ENCODE results near the gene RNF223. TPM values are rescaled to one million over a fixed set of nuclear protein-coding genes. Genes with fewer than 3 reads are reported as not detected.

The RNF223 gene
- total and polyA plus RNA-seq, 2 donors (not counting 3 experiments of a cell fraction or from before 2014, with no cell fraction given): not detected

- Histone ChIP-seq H2AFZ (ENCODE audit: low read depth, low read length) (no peak overlapping the region), H3K4me3 (replicated peaks in 1 of 3; ENCODE audit: insufficient read depth in 1 of 3, low read depth in 1 of 3, low read length in 3 of 3) (no peak overlapping the region), H3K9ac (replicated peaks; ENCODE audit: extremely low read depth, insufficient read depth, low read length) (no peak overlapping the region), H3K27me3 (ENCODE audit: control insufficient read depth in 2 of 2, insufficient read depth in 2 of 2, low read length in 2 of 2) (no peaks in the 10 kb centered on the region), H3K4me2 (ENCODE audit: insufficient read depth, low read length) (no peak overlapping the region), H3K27ac (ENCODE audit: insufficient read depth, low read depth, low read length) (no peak overlapping the region), H3K9me1 (replicated peaks; ENCODE audit: control insufficient read depth, extremely low read depth, insufficient read depth, low read length) (no peaks in the 10 kb centered on the region), H3K9me3 (replicated peaks; ENCODE audit: control insufficient read depth, insufficient read depth, low read length) (no peaks in the 10 kb centered on the region), H4K20me1 (replicated peaks; ENCODE audit: control insufficient read depth, extremely low read depth, insufficient read depth, low read length) (no peaks in the 10 kb centered on the region), H3K79me2 (ENCODE audit: control insufficient read depth, insufficient read depth, low read length) (no peaks in the 10 kb centered on the region), H3K36me3 (ENCODE audit: control insufficient read depth in 2 of 2, extremely low read depth in 1 of 2, insufficient read depth in 2 of 2, low read length in 2 of 2) (no peaks in the 10 kb centered on the region), H3K4me1 (ENCODE audit: control insufficient read depth, extremely low read depth, insufficient read depth, low read length) (no peaks in the 10 kb centered on the region)
- dilution Hi-C loops (cut with MboI; ENCODE audit: extremely low pct_ligation_motif_present, low sequenced_read_pairs): no loop called here
- POLR2A ChIA-PET: no interaction called here
- TF ChIP-seq MAX (IDR thresholded peaks at IDR 0.05; ENCODE audit: insufficient read depth, insufficient read length) (no peak), EZH2 (IDR thresholded peaks at IDR 0.05; ENCODE audit: borderline replicate concordance, low read depth, low read length, severe bottlenecking) (no peak), MYC (IDR thresholded peaks at IDR 0.05; ENCODE audit: low read depth, low read length) (no peak), JUN (IDR thresholded peaks at IDR 0.05; ENCODE audit: borderline replicate concordance, insufficient read depth, insufficient read length, low read depth) (no peak), POLR2AphosphoS5 (IDR thresholded peaks at IDR 0.05; ENCODE audit: insufficient read depth, low read depth, low read length) (no peak), CTCF (IDR thresholded peaks at IDR 0.05; ENCODE audit: extremely low read depth in 1 of 2, insufficient read depth in 1 of 2, low read depth in 1 of 2, low read length in 2 of 2) (no peak), GATA2 (IDR thresholded peaks at IDR 0.05; ENCODE audit: insufficient read depth, insufficient read length, low read depth, low read length) (no peak), FOS (IDR thresholded peaks at IDR 0.05; ENCODE audit: borderline replicate concordance, insufficient read depth, low read length) (no peak), POLR2A (IDR thresholded peaks at IDR 0.05; ENCODE audit: low read depth, low read length) (no peak)
- FAIRE-seq: no peak
- no TSS peak for BruUV-seq (replicated peaks)
- CTCF ChIA-PET: no interaction called here
- no peak for DNase-seq (ENCODE audit: low read depth, low spot score)
- intact Hi-C loops (cut with micrococcal nuclease): no loop called here
Observed at GRCh38 chr1:1101503-1101902, 27.4 kb upstream of the RNF223 start.
